Islet precursor cell (in vitro differentiated cells): ENCODE data around the gene PERCC1.
"Not testable (repeated sequence)": the region's sequence is repeated elsewhere in the genome, so short reads cannot be mapped to it uniquely, and the experiment has no call there.

Source experiments
- DNase-seq: peaks from one replicate; pipeline ENCODE4 v3.0.0-alpha.2; 2018

Gene PERCC1

DNA sequence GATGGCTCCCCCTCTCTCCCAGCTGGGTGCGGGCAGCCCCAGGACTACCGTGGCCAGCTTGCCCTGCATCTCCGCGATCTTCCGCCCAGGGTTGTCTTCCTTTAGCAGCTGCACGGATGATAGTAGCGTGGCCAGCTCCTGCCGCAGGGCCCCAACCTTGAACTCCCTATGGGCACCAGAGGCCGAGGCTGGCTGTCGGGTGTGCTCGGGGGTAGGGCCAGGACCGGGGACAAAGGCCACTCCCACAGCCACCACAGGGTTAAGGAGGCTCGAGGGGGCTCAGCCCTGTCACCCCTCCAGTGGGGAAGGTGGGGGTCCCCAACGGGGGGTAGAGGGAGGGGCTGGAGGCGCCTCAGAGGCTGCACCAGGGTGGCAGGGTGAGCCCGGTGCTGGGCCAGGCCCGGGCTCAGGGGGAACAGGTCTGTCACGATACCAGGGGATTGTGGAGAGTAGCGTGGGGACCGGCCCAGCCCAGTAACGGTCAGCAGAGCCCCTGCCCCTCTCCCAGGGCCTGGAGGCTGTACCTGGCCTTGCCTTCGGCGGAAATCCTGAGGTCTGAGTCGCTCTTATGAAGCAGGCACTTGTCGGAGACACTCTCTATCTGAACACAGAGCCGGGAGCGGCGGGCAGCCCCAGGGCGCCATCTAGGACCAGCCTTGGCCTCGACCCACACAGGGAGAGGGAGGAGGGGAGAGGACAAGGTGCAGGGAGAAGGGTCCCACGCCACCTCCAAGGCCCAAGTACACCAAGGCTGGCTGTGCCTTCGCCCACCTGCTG is 5.2 kb downstream of the PERCC1 start:
- no peak for DNase-seq

DNA sequence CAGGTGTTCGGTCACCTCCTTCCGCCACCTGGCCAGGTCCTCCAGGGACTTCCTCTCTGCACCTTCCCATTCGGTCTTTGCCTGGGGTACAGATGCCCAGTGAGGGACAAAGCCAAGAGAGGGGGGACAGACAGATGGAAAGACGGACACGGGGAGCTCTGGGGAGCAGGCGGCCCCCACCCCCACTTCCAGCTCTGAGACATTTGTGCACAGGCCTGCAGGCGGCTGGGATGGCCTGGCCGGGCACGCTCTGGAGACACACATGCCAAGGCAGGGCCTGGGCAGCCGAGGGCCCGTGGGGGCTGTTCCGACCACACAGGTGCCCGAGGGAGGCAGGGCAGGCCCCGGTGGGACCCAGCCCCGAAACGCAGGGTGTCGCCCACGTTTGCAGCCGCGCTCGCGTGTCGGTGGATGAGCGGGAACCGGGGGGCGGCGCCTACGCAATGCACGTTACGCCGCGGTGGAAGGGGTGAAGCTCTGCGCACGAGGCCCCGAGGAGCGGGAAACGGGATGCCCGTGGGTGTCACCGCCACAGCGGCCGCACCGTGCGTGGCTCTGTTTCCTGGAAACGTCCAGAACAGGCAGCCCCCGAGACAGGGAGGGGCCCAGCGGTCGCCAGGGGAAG is 6.0 kb downstream of the PERCC1 start:
- DNase-seq, result no peak

GRCh38 chr16:1437606-1438005 is 6.7 kb downstream of the PERCC1 start:
- no peak for DNase-seq

DNA sequence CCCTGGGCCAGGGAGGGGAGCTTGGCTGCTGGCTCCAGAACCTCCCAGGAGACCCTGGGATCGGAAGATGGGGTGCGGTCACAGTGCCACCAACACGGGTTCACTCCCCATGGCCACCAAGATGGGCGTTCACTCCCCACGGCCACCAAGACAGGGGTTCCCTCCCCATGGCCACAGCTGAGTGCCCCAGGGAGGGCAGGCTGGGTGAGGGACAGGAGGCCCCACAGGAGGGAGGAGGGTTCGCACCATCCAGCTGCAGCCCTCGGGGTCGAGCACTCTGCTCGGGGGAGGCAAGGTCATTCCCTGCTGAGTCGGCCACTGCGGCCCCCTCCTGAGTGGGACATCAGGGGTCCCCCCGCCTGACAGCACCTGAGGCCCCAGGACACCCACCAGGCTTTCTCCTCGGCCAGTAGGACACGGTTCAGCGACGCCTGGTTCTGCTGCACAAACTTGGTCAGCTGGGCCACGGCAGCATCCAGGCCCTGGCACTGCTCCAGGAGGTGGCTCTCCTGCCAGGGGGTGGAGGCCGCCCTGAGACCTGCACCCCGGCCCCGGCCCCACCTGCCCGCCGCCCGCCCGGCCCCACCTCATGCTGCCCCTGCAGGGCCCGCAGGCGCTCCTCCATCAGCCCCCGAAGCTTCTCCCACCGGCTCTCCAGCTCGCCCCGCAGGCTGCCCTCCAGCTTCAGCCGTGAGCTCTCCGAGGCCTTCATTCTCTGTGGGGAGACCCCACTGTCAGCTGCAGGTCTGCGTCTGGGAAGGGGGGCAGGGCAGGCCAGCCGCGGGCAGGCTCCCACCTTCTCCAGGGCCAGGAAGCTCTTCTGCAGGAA is 7.6 kb downstream of the PERCC1 start:
- no peak for DNase-seq

GRCh38 chr16:1439058-1439698 is 8.3 kb downstream of the PERCC1 start:
- DNase-seq, result no peak

DNA sequence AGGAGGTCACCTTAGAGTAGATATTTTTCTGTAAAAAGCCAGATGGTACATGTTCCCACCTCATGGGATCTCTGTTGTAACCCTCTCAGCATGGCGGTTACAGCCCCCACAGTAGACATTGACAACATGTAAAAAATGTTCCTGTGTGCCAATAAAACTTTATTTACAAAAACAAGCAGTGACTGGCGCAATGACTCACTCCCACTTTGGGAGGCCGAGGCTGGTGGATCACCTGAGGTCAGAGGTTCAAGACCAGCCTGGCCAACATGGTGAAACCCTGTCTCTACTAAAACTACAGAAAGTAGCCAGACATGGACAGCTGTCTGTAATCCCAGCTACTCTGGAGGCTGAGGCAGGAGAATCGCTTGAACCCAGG is 8.8 kb downstream of the PERCC1 start:
- not testable (repeated sequence) for DNase-seq

DNA sequence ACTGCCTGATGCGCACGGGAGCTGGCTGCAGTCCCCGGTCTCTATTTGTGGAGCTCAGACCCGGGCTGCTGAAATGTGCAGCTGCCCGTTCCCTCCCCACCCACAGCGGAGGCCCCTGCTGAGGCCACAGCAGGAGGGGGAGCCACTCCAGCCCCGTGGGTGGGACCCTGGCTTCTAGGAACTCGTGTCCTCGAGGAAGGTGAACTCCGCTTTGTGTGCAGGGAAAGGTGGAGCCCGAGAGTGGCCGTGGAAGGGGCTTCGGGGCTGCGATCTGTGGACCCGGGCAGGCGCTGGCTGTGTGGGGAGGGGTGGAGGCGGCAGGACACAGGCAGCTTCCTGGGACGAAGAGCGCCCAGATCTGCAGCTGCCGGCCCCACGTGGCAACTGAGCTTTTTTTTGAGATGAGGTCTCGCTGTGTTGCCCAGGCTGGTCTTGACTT is 10.5 kb downstream of the PERCC1 start:
- DNase-seq, result no peak

DNA sequence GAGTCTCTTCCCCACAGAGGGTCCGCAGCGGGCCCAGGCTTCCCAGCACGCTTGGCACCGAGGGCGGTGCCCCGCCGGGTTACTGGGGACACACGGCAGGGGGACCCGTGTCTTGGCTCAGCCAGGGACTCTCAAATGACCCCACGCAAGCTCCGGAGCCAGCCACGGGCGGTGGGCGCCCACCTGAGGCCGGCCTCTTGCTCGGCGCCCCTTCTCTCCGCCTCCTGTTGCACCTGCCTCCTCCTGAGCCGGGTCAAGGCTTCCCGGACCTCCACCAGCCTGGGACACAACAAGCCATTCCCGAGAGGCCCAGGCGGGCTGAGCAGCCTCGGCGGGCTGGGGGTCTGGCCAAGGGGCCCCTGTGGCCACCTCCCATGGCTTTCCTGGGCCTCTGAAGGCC is 11.8 kb downstream of the PERCC1 start:
- DNase-seq, result no peak

DNA sequence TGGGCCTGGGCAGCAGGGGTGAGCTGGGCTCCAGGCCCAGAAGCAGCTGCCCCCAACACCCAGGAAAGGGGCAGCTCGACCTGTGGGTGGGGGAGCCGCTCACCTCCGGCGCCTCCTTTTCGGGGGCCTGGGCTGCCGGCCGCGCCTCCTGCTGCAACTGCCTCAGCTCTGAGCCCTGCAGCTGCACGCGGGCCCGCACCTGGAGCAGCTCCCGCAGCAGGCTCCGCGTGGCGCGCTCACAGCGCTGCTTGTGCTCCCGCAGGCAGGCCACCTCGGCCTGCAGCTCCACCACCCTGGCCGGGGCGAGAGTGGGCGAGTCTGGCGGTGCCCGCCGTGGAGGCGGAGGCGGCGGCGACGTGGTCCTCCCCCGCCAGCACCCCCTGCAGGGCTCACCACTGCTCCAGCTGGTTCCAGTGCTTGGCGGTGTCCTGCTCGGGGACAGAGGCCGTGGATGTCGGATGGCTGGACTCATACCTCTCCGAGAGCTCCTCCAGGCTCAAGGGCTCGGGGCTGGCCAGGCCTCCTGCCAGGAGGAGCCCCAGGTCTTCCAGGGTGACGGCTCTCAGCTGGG is 12.6 kb downstream of the PERCC1 start:
- DNase-seq, result no peak

- DNase-seq, result no peak
These were observed 13.3 kb downstream of the PERCC1 start, which contains the start of gene CCDC154 for GRCh38 chr16:1443980-1444729. Gene CCDC154 (minus strand): TSS chr16:1444556. CDS start chr16:1444322, 234 bp downstream.

DNA sequence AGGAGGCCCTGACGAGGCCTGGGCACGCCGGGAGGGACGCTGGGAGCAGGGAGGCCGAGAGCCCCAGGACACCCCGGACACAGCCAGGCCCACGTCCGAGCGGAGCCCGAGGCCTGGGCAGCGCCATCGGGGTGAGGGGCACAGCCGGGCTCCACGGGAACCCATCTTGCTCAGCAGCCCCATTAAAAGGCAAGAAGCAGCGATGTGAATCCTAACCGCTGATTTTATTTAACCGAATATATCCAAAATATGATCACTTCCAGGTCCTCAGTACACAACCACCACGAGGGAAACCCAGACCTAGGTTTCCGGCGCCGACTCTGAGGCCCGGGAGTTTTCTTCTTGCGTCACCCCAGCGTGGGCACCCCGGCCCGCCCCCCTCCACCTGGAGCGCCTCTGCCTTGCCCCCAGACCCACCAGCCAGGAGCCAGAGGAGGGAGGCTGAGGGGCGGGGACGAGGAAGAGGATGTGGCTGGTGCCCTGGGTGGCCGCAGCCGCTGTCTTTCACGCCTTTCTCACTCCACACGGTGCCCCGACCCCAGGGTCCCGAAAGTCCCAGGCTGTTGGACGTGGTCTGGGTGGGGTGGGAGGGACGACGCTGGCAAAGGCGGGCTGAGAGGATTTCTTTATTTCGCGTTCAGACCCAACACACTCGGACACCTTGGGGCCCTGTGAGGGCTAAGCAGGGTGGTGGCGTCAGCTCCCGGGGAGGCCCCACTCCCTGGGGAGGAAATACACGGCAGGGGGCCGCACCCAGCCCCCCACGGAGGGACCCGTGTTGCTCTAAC is 14.0 kb downstream of the PERCC1 start:
- DNase-seq, result no peak

- no peak for DNase-seq
These were observed 14.8 kb downstream of the PERCC1 start for GRCh38 chr16:1445518-1446203.

- DNase-seq, result no peak
These were observed 15.6 kb downstream of the PERCC1 start for GRCh38 chr16:1446296-1447080.

DNA sequence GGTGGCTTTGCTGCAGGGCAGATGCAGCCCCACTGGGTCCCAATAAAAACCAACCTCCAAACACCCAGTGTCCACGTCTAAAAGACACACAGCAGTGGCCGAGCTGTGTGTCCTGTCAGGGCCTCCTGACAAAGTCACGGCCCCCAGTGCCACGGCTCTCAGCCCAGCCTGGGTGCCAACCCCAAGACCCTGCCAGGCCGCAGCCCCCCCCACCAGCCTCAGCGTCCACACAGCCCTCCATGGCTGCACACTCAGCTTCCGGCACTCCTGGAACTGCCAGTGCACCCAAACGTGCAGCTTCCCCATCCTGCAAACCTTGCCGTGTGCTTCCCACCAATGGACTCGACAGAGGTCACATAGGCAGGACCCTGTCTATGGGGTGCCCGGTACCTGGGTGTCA is 17.1 kb downstream of the PERCC1 start:
- DNase-seq, result no peak

- DNase-seq, result no peak
These were observed 17.7 kb downstream of the PERCC1 start for GRCh38 chr16:1448536-1449116.

- no peak for DNase-seq
These were observed 18.4 kb downstream of the PERCC1 start for GRCh38 chr16:1449201-1449788.

- no peak for DNase-seq
These were observed 19.3 kb downstream of the PERCC1 start for GRCh38 chr16:1450218-1450617.

DNA sequence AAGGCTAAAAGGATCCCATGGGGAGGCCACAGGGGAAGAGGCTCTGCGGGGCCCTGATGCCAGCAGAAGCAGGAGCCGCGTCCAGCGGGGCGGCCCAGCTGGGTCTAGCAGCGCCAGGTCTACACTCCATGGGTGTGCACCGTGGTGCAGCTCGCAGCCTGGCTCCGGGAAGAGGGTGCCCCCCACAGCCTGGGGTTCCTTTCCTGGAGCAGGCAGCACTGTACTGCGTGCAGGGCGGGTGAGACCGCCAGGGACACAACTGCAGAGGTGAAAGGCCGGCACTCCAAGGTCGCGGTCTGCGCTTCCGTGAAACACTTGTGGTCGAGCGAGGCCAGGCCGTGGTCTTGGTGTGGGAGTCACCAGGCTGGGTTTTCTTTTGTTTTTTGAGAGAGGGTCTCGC is 20.0 kb downstream of the PERCC1 start:
- DNase-seq, result no peak
